Activated CD4-positive, alpha-beta T cell treated with anti-CD3 and anti-CD28 coated beads, Interleukin-2, Interleukin-4, amounts not matched to agents 100 ng/mL and 50 ng/mL, durations not matched to agents 16 hours and 8 hours (primary cell): ENCODE measurements around the gene DNM1.
"Not testable (repeated sequence)": the region's sequence is repeated elsewhere in the genome, so short reads cannot be mapped to it uniquely, and the experiment has no call there.

ENCODE experiments used
- DNase-seq: peaks from one replicate; pipeline ENCODE4 v3.0.0-alpha.2; 2020; ENCODE audit warnings: low spot score

DNM1 gene

GRCh38 chr9:128225770-128226411 is 22.7 kb downstream of the DNM1 start:
- no peak for DNase-seq

- no peak for DNase-seq
Observed at GRCh38 chr9:128226412-128226801, 23.2 kb downstream of the DNM1 start.

GRCh38 chr9:128230897-128231296 is 27.7 kb downstream of the DNM1 start:
- DNase-seq = not testable (repeated sequence)

- DNase-seq = no peak
Observed at GRCh38 chr9:128231638-128232527, 28.7 kb downstream of the DNM1 start.

- DNase-seq = no peak
Observed at GRCh38 chr9:128232528-128233428, 29.6 kb downstream of the DNM1 start.

GRCh38 chr9:128233817-128234406 is 30.7 kb downstream of the DNM1 start:
- no peak for DNase-seq

GRCh38 chr9:128242124-128242523 is 38.9 kb downstream of the DNM1 start:
- DNase-seq = no peak

- no peak for DNase-seq
Observed at GRCh38 chr9:128242828-128243214, 39.6 kb downstream of the DNM1 start.

GRCh38 chr9:128243215-128244018 is 40.2 kb downstream of the DNM1 start:
- DNase-seq = no peak

- DNase-seq = no peak
Observed at GRCh38 chr9:128244091-128244836, 41.1 kb downstream of the DNM1 start.

- no peak for DNase-seq
Observed at GRCh38 chr9:128244837-128245231, 41.7 kb downstream of the DNM1 start.

GRCh38 chr9:128245421-128246151 is 42.4 kb downstream of the DNM1 start:
- DNase-seq = no peak

- no peak for DNase-seq
Observed at GRCh38 chr9:128246471-128246870, 43.3 kb downstream of the DNM1 start.

GRCh38 chr9:128247226-128247803 is 44.1 kb downstream of the DNM1 start:
- no peak for DNase-seq

- DNase-seq = no peak
Observed at GRCh38 chr9:128249558-128249907, 46.4 kb downstream of the DNM1 start.

- peak; percentile 98 for DNase-seq
Observed at GRCh38 chr9:128249908-128250838, 47.0 kb downstream of the DNM1 start.

- no peak for DNase-seq
Observed at GRCh38 chr9:128250839-128251731, 47.9 kb downstream of the DNM1 start.
